ENCODE results near the gene XYLT2. TPM values are rescaled to one million over a fixed set of nuclear protein-coding genes. Genes with fewer than 3 reads are reported as not detected.
"Not testable (repeated sequence)": the region's sequence is repeated elsewhere in the genome, so short reads cannot be mapped to it uniquely, and the experiment has no call there.

The XYLT2 gene
- polyA plus RNA-seq, 6 donors from 2014 or later, result 5.7 to 14.0 (median 9.5) TPM

- ATAC-seq (ENCODE audit: low read depth in 2 of 2) (no peak), DNase-seq (no peak)
- H3K4me3 Mint-ChIP-seq, result no peak overlapping the region
- H3K27ac Mint-ChIP-seq, result no peak overlapping the region
- no peaks in the 10 kb centered on the region for H3K36me3 Mint-ChIP-seq
- H3K9me3 Mint-ChIP-seq, result no peaks in the 10 kb centered on the region
- H3K27me3 Mint-ChIP-seq, result peaks cover 27 to 49% (median 44%) of the 10 kb centered on the region in 3 donors
- no peaks in the 10 kb centered on the region for H3K4me1 Mint-ChIP-seq
These were observed 34.4 kb upstream of the XYLT2 start for GRCh38 chr17:50311483-50311882.

DNA sequence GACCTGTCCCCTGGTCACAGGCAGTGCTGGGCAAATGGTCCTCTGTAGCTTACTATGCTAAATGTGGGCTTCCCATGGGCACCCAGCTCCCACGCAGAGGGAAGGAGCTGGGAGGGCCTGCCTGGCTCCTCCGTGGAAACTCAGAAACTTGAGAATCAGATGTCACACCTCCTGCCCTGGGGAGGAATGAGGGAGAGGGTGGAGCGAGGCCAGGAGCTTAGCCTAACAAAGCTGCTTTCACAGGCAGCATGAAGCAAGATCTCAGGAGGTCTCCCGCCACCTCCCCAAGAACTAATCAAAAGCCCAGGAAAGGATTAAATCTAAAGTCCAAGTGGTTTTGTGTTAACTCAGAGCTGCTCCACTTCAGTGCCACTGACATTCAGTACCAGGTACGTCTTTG is 33.6 kb upstream of the XYLT2 start:
- no peaks in the 10 kb centered on the region for H3K4me1 Mint-ChIP-seq
- H3K9me3 Mint-ChIP-seq, result no peaks in the 10 kb centered on the region
- DNase-seq, result no peak
- H3K4me3 Mint-ChIP-seq, result no peak overlapping the region
- no peak for ATAC-seq (ENCODE audit: low read depth in 2 of 2)
- H3K36me3 Mint-ChIP-seq, result no peaks in the 10 kb centered on the region
- no peak overlapping the region for H3K27ac Mint-ChIP-seq
- H3K27me3 Mint-ChIP-seq, result peaks cover 26 to 48% (median 44%) of the 10 kb centered on the region in 3 donors

- no peak overlapping the region for H3K27ac Mint-ChIP-seq
- no peaks in the 10 kb centered on the region for H3K36me3 Mint-ChIP-seq
- no peaks in the 10 kb centered on the region for H3K4me1 Mint-ChIP-seq
- H3K4me3 Mint-ChIP-seq, result peak overlapping the region in 1 of 8 donors; percentile 51
- DNase-seq, result no peak
- no peak for ATAC-seq (ENCODE audit: low read depth in 2 of 2)
- peaks cover 19 to 48% (median 44%) of the 10 kb centered on the region in 3 donors for H3K27me3 Mint-ChIP-seq
- no peaks in the 10 kb centered on the region for H3K9me3 Mint-ChIP-seq
These were observed 31.4 kb upstream of the XYLT2 start for GRCh38 chr17:50314456-50315011.

- no peak for DNase-seq
- Mint-ChIP-seq H3K9me3 (no peaks in the 10 kb centered on the region), H3K4me3 (peak overlapping the region in 1 of 8 donors; percentile 35), H3K4me1 (no peaks in the 10 kb centered on the region), H3K36me3 (no peaks in the 10 kb centered on the region), H3K27me3 (peaks cover 11 to 38% (median 32%) of the 10 kb centered on the region in 3 donors), H3K27ac (no peak overlapping the region)
- no peak for ATAC-seq (ENCODE audit: low read depth in 2 of 2)
These were observed 29.8 kb upstream of the XYLT2 start for GRCh38 chr17:50316016-50316587.

DNA sequence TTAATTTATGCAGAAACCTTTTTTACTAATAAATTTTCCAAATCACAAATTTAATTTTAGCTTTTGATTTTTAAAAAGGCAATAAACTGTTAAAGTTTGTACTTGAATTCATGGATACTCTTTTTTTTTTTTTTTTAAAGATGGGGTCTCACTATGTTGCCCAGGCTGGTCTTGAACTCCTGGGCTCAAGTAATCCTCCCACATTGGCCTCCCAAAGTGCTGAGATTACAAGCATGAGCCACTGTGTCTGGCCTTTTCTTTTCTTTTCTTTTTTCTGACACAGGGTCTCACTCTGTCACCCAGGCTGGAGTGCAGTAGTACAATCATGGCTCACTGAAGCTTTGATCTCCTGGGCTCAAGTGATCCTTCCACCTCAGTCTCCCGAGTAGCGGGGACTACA is 29.3 kb upstream of the XYLT2 start:
- H3K27ac Mint-ChIP-seq, H3K4me3 Mint-ChIP-seq: not testable (repeated sequence)
- H3K27me3 Mint-ChIP-seq, result peaks cover 7 to 32% (median 26%) of the 10 kb centered on the region in 3 donors

DNA sequence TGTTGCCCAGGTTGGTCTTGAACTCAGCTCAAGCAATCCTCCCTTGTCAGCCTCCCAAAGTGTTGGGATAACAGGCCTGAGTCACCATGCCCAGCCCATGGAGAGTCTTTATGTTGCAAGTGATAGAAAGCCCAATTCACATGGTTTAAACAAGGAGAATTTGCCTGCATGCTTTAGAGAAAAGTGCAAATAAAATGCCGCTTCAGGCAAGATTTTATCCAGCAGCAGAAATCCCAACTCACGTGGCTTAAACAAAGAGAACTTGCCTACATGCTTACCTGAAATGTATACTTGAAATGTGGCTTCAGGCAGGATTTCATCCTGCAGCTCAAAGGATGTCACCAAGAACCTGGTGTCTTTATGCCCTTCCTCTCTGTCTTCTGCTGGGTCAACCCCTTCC is 28.8 kb upstream of the XYLT2 start:
- no peak for ATAC-seq (ENCODE audit: low read depth in 2 of 2)
- Mint-ChIP-seq H3K27ac (no peak overlapping the region), H3K4me3 (no peak overlapping the region), H3K9me3 (no peaks in the 10 kb centered on the region), H3K4me1 (no peaks in the 10 kb centered on the region), H3K27me3 (peaks cover 7 to 27% (median 22%) of the 10 kb centered on the region in 3 donors), H3K36me3 (no peaks in the 10 kb centered on the region)
- DNase-seq, result no peak

More for the DNA sequence above, 29.3 kb upstream of the XYLT2 start:
- not testable (repeated sequence) for ATAC-seq (ENCODE audit: low read depth in 2 of 2); H3K36me3 Mint-ChIP-seq; DNase-seq; H3K4me1 Mint-ChIP-seq; H3K9me3 Mint-ChIP-seq

DNA sequence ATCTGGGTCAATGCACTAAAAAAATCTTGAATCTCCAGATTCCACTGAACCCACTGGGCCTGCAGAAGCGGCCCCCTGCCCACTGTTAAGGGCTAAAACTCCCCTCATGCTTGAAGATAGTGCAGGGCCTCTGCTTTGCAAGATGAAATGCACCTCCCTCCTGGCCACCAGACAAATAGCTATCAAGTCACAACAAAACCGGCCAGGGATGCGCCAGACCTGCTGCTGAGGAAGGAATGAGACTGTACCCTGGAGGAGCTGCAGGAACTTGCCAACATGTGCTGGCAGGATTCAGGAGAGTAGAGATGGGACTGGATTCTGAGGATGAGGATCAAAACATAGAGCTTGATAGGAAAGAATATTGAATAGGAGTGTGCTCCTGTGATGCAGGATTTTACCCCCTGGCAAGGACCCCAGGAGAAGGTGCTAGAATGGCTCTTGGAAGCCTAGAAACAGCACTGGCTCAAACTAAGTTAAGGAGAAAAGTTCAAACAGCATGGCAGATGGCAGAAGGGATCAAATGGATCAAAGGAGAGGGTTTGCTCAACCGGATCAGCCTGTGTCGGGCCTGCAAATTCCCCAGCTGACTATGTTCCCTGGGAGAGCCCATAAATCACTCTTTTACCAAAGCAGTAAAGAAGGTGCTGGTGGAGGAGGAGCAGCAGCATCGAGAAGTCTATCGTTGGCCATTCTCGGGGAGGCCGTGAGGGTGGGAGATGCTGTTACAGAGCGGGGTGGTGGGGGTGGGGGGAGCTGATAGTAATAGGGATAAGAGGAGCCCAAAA is 27.2 kb upstream of the XYLT2 start:
- H3K4me3 Mint-ChIP-seq, result no peak overlapping the region
- no peak overlapping the region for H3K27ac Mint-ChIP-seq
- no peaks in the 10 kb centered on the region for H3K4me1 Mint-ChIP-seq
- H3K36me3 Mint-ChIP-seq, result no peaks in the 10 kb centered on the region
- no peak for DNase-seq
- no peak for ATAC-seq (ENCODE audit: low read depth in 2 of 2)
- H3K27me3 Mint-ChIP-seq, result peaks cover 4 to 12% (median 9%) of the 10 kb centered on the region in 3 donors
- H3K9me3 Mint-ChIP-seq, result no peaks in the 10 kb centered on the region

- DNase-seq, result no peak
- ATAC-seq (ENCODE audit: low read depth in 2 of 2), result no peak
- H3K9me3 Mint-ChIP-seq, result no peaks in the 10 kb centered on the region
- no peaks in the 10 kb centered on the region for H3K4me1 Mint-ChIP-seq
- no peak overlapping the region for H3K4me3 Mint-ChIP-seq
- peak overlapping the region in 1 of 6 donors; percentile 38 for H3K27ac Mint-ChIP-seq
- no peaks in the 10 kb centered on the region for H3K36me3 Mint-ChIP-seq
- peaks cover 0 to 5% (median under 1%) of the 10 kb centered on the region in 3 donors for H3K27me3 Mint-ChIP-seq
These were observed 26.5 kb upstream of the XYLT2 start for GRCh38 chr17:50319306-50320004.

DNA sequence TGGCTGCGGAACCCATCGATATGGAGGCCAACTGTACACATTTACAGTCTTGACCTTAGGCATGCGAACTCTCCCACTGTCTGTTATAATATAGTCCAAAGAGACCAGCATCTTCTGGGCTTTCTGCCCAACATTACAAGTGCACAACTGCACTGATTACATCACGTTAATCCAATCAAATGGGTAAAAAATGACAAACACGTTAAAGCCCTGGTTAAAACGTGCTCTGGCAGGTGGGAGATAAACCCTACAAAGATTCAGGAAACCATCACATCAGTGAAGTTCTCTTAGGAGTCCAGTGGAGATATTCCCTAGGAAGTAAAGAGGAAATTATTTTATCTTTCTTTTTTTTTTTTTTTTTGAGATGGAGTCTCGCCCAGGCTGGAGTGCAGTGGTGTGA is 23.7 kb upstream of the XYLT2 start:
- no peaks in the 10 kb centered on the region for H3K36me3 Mint-ChIP-seq
- H3K27ac Mint-ChIP-seq, result no peak overlapping the region
- H3K4me1 Mint-ChIP-seq, result no peaks in the 10 kb centered on the region
- DNase-seq (no peak), ATAC-seq (ENCODE audit: low read depth in 2 of 2) (no peak)
- H3K9me3 Mint-ChIP-seq, result no peaks in the 10 kb centered on the region
- peaks cover 0 to 6% (median 0%) of the 10 kb centered on the region in 3 donors for H3K27me3 Mint-ChIP-seq
- H3K4me3 Mint-ChIP-seq, result no peak overlapping the region

- H3K27me3 Mint-ChIP-seq, result peaks cover 0 to 6% (median 0%) of the 10 kb centered on the region in 3 donors
- no peak overlapping the region for H3K27ac Mint-ChIP-seq
- H3K4me3 Mint-ChIP-seq, result no peak overlapping the region
- H3K4me1 Mint-ChIP-seq, result no peaks in the 10 kb centered on the region
- no peaks in the 10 kb centered on the region for H3K36me3 Mint-ChIP-seq
- no peaks in the 10 kb centered on the region for H3K9me3 Mint-ChIP-seq
- no peak for ATAC-seq (ENCODE audit: low read depth in 2 of 2)
- no peak for DNase-seq
These were observed 22.9 kb upstream of the XYLT2 start for GRCh38 chr17:50323060-50323459.

GRCh38 chr17:50325906-50326305 is 20.0 kb upstream of the XYLT2 start:
- H3K27ac Mint-ChIP-seq, result no peak overlapping the region
- H3K4me1 Mint-ChIP-seq, result no peaks in the 10 kb centered on the region
- peaks cover 0 to 23% (median 11%) of the 10 kb centered on the region in 3 donors for H3K27me3 Mint-ChIP-seq
- no peak for DNase-seq
- no peaks in the 10 kb centered on the region for H3K36me3 Mint-ChIP-seq
- H3K9me3 Mint-ChIP-seq, result no peaks in the 10 kb centered on the region
- H3K4me3 Mint-ChIP-seq, result no peak overlapping the region
- ATAC-seq (ENCODE audit: low read depth in 2 of 2), result no peak

DNA sequence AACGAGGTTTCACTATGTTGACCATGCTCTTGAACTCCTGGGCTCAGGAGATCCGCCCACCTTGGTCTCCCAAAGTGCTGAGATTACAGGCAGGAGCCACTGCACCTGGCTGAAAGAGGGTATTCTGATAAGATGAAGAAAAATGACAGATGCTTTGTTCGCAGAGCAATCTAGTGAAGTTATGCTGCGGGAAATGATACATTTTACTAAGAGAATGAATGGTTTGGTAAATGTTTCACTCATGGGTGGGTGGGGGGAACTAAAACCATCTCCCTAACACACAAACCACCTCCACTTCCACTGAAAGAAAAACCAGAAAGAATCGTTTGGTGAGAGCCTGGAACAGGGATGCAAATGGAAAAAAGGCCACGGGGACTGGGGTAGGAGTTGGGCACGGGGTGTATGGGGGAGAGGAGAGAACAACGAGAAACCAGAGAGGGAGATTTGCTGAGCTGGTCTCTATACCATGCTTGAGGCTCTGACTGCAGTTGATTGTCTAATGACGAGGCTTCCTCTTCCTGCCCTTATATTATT is 19.0 kb upstream of the XYLT2 start:
- Mint-ChIP-seq H3K9me3 (no peaks in the 10 kb centered on the region), H3K27ac (peak overlapping the region in 1 of 6 donors; percentile 24), H3K36me3 (no peaks in the 10 kb centered on the region), H3K27me3 (peaks cover under 1 to 24% (median 11%) of the 10 kb centered on the region in 3 donors), H3K4me1 (no peaks in the 10 kb centered on the region), H3K4me3 (no peak overlapping the region)
- no peak for ATAC-seq (ENCODE audit: low read depth in 2 of 2)
- no peak for DNase-seq
